H54 (cell line): ENCODE measurements around the gene BMS1.
"Not testable (repeated sequence)": the region's sequence is repeated elsewhere in the genome, so short reads cannot be mapped to it uniquely, and the experiment has no call there.

Experiments used
- DNase-seq: peaks from one replicate; pipeline ENCODE4 v3.0.0; 2011; ENCODE audit warnings: low spot score, mixed read lengths; ENCODE audit not compliant: insufficient read length
- FAIRE-seq: peaks from 3 replicates; lab custom pipeline; 2011; peaks lifted over from hg19 to GRCh38; lab: Jason Lieb, UNC
- POLR2A ChIP-seq: IDR thresholded peaks from 2 replicates; pipeline ENCODE4 v1.6.1; 2011; ENCODE audit warnings: low read depth, mild to moderate bottlenecking, low read length

Gene BMS1, protein sequence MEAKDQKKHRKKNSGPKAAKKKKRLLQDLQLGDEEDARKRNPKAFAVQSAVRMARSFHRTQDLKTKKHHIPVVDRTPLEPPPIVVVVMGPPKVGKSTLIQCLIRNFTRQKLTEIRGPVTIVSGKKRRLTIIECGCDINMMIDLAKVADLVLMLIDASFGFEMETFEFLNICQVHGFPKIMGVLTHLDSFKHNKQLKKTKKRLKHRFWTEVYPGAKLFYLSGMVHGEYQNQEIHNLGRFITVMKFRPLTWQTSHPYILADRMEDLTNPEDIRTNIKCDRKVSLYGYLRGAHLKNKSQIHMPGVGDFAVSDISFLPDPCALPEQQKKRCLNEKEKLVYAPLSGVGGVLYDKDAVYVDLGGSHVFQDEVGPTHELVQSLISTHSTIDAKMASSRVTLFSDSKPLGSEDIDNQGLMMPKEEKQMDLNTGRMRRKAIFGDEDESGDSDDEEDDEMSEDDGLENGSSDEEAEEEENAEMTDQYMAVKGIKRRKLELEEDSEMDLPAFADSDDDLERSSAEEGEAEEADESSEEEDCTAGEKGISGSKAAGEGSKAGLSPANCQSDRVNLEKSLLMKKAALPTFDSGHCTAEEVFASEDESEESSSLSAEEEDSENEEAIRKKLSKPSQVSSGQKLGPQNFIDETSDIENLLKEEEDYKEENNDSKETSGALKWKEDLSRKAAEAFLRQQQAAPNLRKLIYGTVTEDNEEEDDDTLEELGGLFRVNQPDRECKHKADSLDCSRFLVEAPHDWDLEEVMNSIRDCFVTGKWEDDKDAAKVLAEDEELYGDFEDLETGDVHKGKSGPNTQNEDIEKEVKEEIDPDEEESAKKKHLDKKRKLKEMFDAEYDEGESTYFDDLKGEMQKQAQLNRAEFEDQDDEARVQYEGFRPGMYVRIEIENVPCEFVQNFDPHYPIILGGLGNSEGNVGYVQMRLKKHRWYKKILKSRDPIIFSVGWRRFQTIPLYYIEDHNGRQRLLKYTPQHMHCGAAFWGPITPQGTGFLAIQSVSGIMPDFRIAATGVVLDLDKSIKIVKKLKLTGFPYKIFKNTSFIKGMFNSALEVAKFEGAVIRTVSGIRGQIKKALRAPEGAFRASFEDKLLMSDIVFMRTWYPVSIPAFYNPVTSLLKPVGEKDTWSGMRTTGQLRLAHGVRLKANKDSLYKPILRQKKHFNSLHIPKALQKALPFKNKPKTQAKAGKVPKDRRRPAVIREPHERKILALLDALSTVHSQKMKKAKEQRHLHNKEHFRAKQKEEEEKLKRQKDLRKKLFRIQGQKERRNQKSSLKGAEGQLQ

DNA sequence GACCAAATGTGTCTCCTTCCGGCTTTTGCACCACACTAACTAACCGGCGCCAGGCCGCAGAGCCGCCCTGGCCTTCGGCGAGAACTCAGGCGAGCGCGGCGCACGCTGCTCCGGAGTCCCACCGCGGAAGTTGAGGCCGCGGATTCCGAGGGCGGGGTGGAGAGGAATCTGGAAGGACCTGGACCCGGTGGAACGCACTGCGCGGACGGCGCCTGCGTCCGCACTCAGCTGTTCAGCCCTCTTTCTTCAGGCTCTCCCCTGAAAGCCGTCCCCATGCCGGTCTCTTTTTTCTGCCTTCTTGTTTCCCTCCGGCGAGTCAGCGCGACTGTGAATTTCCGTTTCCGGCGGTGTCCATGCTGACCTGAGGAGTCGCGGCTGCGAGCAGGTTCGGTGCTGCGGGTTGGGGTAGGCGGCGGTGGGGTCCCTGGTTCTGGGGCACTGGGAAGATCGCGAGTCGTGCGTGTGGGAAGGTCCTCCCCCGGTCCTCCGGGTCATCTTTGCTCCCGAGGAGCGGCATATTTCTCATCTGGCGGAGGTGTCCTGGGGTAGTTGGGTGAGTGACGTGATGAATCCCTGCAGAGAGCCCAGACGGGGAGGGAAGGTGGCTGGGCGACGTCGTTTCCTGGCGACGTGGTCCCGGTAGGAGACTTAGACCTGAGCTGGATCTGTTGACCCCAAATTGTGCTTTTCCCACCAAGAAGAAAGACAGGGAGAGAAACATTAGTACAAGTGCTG lies at the start of gene BMS1:
Gene BMS1 (plus strand): TSS at position 350 of the 735 bp plus-strand sequence. CDS start 1,600 bp downstream, outside the sequence.
- no peak for FAIRE-seq
- peak; percentile 68 for TF ChIP-seq POLR2A

DNA sequence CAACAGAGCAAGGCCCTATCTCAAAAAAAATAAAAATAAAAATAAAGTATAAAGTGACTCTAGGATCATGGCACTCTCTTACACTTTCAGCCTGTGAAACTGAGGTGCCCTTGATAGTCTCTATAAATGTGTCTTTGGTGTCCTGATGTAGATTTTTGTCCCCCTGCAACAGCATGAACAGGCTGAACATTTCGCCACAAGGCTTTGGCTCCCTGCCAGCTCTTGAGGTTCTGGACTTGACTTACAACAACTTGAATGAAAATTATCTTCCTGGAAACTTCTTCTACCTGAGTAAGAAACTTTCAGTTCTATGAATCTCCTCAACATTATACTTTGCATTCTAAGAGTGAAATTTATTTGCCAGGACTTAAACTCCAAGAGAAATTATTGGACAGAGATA lies 48.1 kb upstream of the BMS1 start:
- no peak for FAIRE-seq

More for the DNA sequence above, at the start of gene BMS1:
- DNase-seq, result peak; percentile 68

GRCh38 chr10:42738679-42739078 lies 43.9 kb upstream of the BMS1 start:
- FAIRE-seq, result no peak
- DNase-seq, result no peak
- TF ChIP-seq POLR2A, result no peak

More for the DNA sequence above, 48.1 kb upstream of the BMS1 start:
- no peak for TF ChIP-seq POLR2A
- DNase-seq, result no peak

DNA sequence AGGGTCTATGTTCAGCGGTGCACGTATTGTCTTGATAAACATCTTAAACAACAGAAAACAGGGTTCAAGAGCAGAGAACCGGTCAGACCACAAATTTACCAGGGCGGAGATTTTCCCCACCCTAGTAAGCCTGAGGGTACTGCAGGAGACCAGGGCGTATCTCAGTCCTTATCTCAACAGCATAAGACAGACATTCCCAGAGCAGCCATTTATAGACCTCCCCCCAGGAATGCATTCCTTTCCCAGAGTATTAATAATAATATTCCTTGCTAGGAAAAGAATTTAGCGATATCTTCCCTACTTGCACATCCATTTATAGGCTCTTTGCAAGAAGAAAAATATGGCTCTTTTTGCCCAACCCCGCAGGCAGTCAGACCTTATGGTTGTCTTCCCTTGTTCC lies 41.1 kb upstream of the BMS1 start:
- FAIRE-seq, DNase-seq: not testable (repeated sequence)

GRCh38 chr10:42743697-42744096 lies 38.9 kb upstream of the BMS1 start:
- no peak for FAIRE-seq
- no peak for DNase-seq
- TF ChIP-seq POLR2A, result no peak

- TF ChIP-seq POLR2A, result no peak
- FAIRE-seq, result no peak
- DNase-seq, result no peak
These were observed 38.4 kb upstream of the BMS1 start for GRCh38 chr10:42744134-42744701.

DNA sequence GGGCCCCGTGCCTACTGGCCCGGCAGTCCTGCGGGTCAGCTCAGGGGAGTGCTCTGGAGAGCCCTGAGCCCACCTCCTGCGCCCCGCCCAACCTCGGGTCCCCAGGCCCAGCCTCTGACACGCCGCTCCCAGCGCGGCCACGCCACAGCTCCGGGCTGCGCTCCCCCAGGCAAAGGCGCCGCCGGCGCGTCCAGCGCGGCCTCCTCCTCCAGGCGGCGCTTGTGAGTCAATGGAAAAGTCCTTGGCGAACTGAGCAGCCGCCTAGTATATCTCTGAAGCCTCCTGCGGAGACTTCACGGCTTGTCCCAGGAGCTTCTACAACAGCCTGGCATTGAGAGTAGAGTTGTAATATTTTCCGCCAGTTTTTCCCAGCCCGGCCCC lies 29.5 kb upstream of the BMS1 start:
- FAIRE-seq, result no peak
- no peak for DNase-seq
- TF ChIP-seq POLR2A, result no peak

- no peak for DNase-seq
- TF ChIP-seq POLR2A, result no peak
- FAIRE-seq, result no peak
These were observed 29.0 kb upstream of the BMS1 start for GRCh38 chr10:42753507-42754154.

DNA sequence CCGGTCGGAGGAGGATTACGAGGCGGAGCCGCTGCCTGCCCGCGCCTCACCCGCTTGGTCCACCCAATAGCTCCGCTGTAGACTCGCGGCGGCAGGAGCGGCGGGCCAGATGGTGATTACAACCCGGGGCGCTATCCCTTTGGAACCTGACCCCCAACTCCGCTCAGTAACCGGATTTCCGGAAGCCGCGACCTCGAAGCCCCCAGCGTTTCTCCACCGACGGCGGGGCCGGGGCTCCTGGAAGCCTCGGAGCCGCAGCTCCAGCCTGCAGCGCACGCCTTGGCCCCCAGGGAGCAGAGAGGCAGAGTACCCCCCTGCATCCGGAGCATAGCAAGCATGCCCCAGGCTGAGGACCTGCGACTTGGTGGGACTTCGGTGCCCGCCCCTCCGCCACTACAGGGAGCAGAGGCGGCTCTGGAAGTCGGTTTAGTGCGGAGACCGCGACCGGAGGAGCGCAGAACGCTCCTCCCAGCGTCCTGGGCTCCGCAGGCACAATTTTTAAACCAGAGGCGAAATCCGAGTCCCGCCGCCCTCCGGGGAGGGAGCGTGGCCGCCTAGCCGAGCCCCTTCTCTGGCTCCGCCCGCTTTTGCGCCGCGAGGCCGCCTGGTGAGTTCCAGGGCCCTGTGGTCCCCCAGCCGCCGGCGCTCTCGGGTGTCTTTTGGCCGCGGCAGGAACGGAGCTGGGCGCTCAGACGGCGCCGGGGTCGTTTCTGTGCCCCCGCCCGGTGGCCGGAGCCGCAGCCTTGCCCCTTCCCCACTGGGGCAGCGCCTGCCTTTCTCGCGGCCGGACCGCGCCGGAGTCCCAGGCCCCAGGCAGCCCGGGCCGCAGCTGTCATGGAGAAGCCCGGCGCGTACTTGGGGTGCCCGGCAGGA lies 28.2 kb upstream of the BMS1 start:
- no peak for DNase-seq
- no peak for TF ChIP-seq POLR2A

DNA sequence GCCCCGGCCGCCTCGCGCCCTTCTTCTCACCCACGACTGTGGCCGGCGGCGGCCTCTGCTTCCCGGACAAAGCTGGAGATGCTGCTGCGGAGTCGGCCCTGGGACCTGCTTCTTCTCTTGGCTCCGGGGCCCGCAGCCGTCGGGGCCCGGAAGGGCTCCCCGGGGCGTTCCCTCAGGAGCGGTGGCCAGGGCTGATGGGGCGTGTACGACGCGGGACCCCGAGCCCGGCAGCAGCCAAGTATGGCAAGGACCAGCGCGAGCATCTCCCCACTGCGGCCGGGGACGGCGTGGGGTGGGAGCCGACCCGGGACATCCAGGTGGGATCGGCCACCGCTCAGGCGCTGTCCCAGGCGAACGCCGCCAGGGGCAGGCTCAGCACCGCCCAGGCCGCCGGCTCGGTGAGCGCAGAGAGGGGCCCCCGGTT lies 27.6 kb upstream of the BMS1 start:
- no peak for DNase-seq

More for the DNA sequence above, 28.2 kb upstream of the BMS1 start:
- no peak for FAIRE-seq

GRCh38 chr10:42755556-42756093 lies 27.0 kb upstream of the BMS1 start:
- DNase-seq (no peak), FAIRE-seq (no peak)
- no peak for TF ChIP-seq POLR2A

More for the DNA sequence above, 27.6 kb upstream of the BMS1 start:
- FAIRE-seq, result no peak
- no peak for TF ChIP-seq POLR2A
